ENCODE results near the gene PALLD.

DNA sequence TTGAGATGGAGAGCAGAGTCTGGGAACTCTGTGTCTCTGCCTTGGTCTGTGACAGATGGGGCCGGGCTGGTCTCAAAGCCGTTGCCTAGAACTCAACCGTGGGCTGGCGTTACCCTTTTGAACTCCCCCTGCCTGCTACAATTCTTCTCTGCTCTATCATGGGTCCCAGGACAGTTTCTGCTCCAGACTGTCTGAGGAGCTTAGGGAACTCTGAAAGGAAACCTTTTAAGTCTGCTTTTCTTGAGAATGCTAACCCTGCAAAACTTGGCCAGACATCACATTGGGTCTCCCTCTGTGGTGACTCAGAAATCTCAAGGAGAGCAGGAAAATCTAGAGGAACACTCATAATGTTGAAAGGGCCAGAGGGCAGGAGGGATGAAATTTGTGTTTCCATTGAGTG lies 272.6 kb downstream of the PALLD start:
- TF ChIP-seq, protein P1, sequence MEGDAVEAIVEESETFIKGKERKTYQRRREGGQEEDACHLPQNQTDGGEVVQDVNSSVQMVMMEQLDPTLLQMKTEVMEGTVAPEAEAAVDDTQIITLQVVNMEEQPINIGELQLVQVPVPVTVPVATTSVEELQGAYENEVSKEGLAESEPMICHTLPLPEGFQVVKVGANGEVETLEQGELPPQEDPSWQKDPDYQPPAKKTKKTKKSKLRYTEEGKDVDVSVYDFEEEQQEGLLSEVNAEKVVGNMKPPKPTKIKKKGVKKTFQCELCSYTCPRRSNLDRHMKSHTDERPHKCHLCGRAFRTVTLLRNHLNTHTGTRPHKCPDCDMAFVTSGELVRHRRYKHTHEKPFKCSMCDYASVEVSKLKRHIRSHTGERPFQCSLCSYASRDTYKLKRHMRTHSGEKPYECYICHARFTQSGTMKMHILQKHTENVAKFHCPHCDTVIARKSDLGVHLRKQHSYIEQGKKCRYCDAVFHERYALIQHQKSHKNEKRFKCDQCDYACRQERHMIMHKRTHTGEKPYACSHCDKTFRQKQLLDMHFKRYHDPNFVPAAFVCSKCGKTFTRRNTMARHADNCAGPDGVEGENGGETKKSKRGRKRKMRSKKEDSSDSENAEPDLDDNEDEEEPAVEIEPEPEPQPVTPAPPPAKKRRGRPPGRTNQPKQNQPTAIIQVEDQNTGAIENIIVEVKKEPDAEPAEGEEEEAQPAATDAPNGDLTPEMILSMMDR (IDR thresholded peaks at IDR 0.05) = no peak
- no peak for TF ChIP-seq SMAD4 (CRISPR knock-in tag; IDR thresholded peaks at IDR 0.05)
- TF ChIP-seq, protein P2, sequence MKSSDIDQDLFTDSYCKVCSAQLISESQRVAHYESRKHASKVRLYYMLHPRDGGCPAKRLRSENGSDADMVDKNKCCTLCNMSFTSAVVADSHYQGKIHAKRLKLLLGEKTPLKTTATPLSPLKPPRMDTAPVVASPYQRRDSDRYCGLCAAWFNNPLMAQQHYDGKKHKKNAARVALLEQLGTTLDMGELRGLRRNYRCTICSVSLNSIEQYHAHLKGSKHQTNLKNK (CRISPR knock-in tag; IDR thresholded peaks at IDR 0.05) = no peak
- no peak for TF ChIP-seq ZBTB21 (CRISPR knock-in tag; IDR thresholded peaks at IDR 0.05; ENCODE audit: borderline replicate concordance)
- TF ChIP-seq, protein P3, sequence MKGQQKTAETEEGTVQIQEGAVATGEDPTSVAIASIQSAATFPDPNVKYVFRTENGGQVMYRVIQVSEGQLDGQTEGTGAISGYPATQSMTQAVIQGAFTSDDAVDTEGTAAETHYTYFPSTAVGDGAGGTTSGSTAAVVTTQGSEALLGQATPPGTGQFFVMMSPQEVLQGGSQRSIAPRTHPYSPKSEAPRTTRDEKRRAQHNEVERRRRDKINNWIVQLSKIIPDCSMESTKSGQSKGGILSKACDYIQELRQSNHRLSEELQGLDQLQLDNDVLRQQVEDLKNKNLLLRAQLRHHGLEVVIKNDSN (CRISPR knock-in tag; IDR thresholded peaks at IDR 0.05) = no peak
- TF ChIP-seq, protein P4, sequence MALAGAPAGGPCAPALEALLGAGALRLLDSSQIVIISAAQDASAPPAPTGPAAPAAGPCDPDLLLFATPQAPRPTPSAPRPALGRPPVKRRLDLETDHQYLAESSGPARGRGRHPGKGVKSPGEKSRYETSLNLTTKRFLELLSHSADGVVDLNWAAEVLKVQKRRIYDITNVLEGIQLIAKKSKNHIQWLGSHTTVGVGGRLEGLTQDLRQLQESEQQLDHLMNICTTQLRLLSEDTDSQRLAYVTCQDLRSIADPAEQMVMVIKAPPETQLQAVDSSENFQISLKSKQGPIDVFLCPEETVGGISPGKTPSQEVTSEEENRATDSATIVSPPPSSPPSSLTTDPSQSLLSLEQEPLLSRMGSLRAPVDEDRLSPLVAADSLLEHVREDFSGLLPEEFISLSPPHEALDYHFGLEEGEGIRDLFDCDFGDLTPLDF (CRISPR knock-in tag; IDR thresholded peaks at IDR 0.05) = no peak
- no peak for TF ChIP-seq ATF1 (CRISPR knock-in tag; IDR thresholded peaks at IDR 0.05)
- no peak for TF ChIP-seq CBFB (CRISPR knock-in tag; IDR thresholded peaks at IDR 0.05; ENCODE audit: low read depth)
- TF ChIP-seq ZNF138 (CRISPR knock-in tag; conservative IDR thresholded peaks at IDR 0.05) = no peak
- TF ChIP-seq, protein P5, sequence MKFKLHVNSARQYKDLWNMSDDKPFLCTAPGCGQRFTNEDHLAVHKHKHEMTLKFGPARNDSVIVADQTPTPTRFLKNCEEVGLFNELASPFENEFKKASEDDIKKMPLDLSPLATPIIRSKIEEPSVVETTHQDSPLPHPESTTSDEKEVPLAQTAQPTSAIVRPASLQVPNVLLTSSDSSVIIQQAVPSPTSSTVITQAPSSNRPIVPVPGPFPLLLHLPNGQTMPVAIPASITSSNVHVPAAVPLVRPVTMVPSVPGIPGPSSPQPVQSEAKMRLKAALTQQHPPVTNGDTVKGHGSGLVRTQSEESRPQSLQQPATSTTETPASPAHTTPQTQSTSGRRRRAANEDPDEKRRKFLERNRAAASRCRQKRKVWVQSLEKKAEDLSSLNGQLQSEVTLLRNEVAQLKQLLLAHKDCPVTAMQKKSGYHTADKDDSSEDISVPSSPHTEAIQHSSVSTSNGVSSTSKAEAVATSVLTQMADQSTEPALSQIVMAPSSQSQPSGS (CRISPR knock-in tag; IDR thresholded peaks at IDR 0.05; ENCODE audit: borderline replicate concordance, low read depth) = no peak
- TF ChIP-seq, protein P6, sequence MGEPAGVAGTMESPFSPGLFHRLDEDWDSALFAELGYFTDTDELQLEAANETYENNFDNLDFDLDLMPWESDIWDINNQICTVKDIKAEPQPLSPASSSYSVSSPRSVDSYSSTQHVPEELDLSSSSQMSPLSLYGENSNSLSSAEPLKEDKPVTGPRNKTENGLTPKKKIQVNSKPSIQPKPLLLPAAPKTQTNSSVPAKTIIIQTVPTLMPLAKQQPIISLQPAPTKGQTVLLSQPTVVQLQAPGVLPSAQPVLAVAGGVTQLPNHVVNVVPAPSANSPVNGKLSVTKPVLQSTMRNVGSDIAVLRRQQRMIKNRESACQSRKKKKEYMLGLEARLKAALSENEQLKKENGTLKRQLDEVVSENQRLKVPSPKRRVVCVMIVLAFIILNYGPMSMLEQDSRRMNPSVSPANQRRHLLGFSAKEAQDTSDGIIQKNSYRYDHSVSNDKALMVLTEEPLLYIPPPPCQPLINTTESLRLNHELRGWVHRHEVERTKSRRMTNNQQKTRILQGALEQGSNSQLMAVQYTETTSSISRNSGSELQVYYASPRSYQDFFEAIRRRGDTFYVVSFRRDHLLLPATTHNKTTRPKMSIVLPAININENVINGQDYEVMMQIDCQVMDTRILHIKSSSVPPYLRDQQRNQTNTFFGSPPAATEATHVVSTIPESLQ (CRISPR knock-in tag; IDR thresholded peaks at IDR 0.05) = no peak
- TF ChIP-seq FOXK1 (CRISPR knock-in tag; IDR thresholded peaks at IDR 0.05) = no peak

Measured in WTC11 (cell line).